Activated effector memory CD4-positive, alpha-beta T cell treated with anti-CD3 and anti-CD28 coated beads, Interleukin-2, amount 50 U/mL, for 16 hours (primary cell): ENCODE measurements around the gene ANKRD13B.
"Not testable (repeated sequence)": the region's sequence is repeated elsewhere in the genome, so short reads cannot be mapped to it uniquely, and the experiment has no call there.

Experiments used
- DNase-seq: peaks from one replicate; pipeline ENCODE4 v3.0.0-alpha.2; 2020

The ANKRD13B gene

DNA sequence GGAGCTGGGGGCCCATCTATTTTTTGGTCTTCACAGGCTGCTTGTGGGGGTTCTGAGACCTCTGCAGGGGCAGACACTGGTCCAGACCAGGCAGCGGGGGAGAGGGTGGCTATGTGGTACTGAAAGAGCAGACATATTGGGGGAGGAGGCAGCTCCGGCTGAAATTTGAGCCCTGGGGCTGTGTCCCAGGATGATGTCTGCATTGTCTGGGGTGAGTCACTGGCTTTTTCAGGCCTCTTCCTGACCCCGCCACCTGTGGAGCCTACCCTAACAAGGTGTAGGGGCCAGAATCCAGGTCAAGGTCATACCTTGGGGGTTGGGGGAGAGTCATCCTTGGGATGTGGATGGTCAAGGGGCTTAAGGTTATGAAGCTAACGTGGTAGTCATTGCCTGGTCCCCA, 27.3 kb downstream of the ANKRD13B start:
- DNase-seq = no peak

DNA sequence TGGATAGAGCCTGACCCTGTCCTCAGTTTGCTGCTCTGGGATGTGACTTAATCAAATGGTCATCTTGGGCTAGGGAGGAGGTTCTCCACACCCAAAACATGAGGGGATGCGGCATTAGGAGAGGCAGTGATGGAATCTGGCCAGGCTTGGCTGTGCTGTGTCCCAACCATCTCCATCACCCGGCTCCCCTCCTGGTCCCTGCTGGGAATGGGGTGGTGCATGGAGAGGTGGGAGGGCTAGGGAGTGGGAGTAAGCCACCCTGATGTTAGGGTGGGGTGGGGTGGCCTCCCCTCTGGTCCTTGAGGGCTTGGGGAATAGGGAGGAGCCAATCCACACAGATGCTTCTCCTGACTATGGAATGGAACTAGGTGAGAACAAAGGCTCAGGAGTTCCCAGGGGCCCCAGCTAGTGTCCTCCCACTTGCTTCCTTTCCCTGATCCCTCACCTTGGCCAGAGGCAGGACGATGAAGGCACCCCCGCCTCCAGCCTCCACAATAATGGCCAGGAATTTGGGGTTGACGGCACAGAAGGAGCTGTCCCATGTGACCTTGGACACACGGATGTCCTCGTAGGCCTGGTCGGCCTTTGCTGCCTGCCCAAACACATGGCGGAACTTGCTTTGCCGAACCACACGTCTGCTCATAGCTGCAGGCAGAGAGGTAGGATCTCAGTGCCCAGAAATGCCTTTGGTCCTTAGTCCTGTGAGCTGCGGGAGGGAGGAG, 28.0 kb downstream of the ANKRD13B start:
- DNase-seq = peak; percentile 48

DNA sequence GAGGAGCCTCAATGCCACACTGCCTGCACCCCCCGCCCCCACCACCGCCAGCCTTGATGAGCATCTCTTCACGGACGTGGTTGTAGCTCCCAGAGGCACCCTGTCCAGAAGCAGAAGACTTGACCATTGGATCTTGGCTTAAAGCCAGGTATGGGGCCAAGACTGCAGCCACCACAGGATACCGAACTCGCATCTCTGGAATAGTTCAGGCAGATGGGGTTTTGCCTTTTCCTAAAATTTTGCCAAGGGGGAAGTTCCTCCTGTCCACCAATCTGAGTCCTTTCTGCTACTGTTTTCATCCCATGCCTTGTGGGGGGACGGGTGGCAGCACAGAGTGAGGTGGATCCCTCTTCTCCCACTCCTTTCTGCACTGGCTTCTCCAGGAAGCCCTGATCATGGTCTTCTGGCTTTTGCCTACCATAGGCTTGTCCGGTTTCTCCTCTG, 28.8 kb downstream of the ANKRD13B start:
- DNase-seq = peak; percentile 47

- DNase-seq = peak; percentile 88
Measured at GRCh38 chr17:29622337-29623282, 29.7 kb downstream of the ANKRD13B start, which contains the start of gene CORO6. CORO6 (minus strand) TSS chr17:29622912; CDS start chr17:29621421, 1,491 bp downstream.

GRCh38 chr17:29623283-29623647, 30.3 kb downstream of the ANKRD13B start:
- DNase-seq = no peak

DNA sequence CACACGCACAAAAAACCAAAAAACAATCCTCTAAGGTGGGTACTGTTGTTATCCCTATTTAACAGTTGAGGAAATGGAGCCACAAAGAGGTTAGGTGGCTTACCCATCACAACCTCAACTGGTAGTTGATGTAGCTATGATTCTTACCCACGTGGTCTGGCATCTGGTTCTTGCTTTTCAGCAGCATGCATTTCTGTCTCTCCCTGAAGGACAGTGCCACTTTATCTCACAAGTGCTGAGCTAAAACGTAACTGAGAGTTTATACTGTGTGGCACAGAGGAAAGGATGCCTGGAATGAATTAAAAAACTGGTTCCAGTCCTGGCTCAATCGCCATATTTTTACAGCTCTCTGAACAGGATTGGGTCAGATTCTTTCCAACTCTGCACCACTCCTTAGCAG, 31.7 kb downstream of the ANKRD13B start:
- no peak for DNase-seq

DNA sequence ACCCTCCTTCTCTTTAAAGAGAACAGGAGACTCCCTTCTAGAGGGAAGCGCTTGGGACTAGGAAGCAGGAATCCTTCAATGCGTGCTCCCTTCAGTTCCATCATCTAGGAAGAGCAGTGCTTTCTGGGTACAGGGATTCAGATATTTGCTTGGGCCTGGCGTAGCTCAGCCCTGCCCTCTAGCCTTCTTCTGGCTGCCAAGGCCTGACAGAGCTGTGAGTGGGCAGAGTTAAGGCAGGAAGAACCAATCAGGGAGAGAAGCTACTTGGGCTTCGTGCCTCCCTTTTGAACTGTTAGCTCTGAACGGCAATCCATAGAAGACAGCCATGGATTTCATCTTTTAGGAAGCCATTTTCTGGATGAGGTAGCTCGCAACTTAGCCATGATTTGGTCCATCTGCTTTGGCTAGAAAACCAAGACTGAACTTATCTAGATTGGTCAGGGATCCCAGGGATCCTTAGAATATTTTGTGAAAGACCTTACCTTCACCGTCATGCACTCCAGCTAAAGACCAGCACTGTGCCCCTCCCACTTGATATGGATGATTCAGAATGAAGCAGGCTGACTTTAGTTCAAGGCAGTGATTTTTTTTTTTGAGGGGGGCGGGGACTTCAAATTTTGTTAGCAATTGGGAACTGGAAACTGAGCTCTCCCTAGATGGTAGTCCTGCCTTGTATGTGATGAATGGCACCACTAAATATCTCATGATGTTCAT, 32.3 kb downstream of the ANKRD13B start:
- DNase-seq = peak; percentile 45

GRCh38 chr17:29627951-29628350, 35.0 kb downstream of the ANKRD13B start:
- no peak for DNase-seq

GRCh38 chr17:29628644-29629043, 35.7 kb downstream of the ANKRD13B start:
- DNase-seq = no peak

GRCh38 chr17:29629839-29630238, 36.9 kb downstream of the ANKRD13B start:
- no peak for DNase-seq

DNA sequence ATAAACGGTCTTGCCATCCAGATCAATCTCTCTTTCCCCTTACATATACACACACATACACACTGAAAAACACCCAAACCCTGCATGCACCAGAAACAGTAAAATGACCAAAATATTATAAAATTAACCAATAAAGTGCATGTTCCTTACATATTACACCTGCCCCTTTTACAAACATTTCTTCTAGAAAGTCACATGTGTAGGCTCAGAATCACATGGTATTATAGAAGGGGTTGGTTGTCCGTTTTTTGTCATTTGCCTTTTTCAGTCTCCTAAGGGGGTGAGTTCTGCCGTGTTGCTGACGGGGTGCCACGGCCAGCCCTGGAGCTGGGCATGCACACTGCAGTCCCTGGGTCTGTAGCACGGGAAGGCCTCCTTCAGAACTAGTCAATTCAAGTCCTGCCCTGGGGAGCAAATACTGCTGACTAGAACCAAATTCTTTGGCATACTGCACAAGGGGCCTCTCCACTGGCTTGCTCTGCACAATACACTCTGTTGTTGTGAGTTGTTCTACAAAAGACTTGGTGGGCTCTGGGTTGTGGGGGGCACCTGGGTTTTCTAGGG, 37.8 kb downstream of the ANKRD13B start:
- no peak for DNase-seq

DNA sequence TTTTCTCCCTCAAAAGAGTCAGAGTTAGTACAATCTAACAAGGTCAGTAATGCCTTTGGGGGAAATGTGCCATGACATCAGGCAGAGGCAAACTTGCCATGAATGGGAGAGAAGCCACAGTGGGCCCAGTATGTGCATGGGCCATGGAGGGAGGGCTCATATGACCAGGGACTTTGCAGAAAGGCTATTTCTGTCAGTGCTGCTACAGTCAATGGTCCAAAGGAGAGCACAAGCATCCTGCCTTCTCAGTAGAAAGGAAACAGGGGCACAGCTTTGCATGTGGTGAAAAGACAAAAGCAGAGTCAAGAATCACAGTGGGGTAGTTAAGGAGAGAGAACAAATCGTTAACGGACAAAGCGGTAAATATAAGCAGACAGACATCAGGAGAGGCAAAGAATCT, 41.0 kb downstream of the ANKRD13B start:
- no peak for DNase-seq

DNA sequence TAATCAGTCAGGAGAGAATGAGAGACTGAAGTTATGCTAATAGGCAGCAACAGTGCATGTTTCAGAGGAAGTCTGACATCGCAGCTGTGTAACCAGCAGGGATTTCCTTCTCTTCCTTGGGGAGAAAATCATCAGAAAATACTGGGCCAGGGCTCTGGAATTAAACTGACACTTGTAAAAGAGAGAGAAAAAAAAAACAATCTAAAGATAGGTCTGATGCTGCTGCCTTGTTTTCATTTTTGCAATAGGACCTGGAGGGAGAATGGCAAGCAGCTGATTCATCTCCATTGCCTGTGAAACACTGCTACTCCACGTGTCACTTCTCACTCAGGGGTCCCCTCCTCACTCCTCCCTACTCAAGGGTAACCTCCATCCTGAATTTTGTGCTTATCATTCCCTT, 47.5 kb downstream of the ANKRD13B start:
- no peak for DNase-seq

GRCh38 chr17:29640981-29641642, 48.2 kb downstream of the ANKRD13B start:
- DNase-seq = no peak

DNA sequence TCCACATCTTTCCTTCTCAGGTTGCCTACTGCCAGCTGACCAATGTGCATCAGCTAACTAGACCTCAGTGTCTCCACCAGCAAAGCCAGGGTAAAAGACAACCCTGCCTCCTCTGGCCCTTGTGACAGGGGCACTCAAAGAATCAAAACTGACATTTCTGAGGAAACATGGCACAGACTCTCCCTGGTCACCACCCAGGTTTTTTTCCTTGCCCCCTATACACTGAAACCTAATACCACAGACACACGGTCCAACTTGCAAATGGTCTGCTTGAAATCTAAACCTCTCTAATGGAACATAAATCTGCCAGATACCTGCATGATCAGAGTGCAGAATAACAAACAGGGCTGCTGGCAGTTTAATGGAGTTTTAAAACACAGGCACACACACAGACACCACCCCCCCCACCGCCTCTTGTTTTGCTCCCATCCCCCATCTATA, 49.3 kb downstream of the ANKRD13B start:
- DNase-seq = no peak

DNA sequence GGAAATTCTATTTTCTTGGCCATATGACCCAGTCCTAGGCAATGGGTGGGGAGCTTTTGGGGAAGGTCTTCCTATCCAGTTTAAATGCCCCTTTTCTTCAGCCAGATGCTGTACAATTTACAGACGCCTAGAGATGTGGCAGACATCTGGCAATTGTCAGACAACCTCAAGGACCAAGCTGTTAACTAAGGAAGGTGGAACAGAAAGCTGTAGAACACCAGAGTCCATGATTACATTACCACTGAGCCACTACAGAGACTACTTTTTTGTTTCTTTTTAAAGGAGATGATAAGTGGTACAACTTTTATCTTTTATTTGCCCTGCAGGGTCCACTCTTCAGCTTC, 50.9 kb downstream of the ANKRD13B start:
- no peak for DNase-seq

DNA sequence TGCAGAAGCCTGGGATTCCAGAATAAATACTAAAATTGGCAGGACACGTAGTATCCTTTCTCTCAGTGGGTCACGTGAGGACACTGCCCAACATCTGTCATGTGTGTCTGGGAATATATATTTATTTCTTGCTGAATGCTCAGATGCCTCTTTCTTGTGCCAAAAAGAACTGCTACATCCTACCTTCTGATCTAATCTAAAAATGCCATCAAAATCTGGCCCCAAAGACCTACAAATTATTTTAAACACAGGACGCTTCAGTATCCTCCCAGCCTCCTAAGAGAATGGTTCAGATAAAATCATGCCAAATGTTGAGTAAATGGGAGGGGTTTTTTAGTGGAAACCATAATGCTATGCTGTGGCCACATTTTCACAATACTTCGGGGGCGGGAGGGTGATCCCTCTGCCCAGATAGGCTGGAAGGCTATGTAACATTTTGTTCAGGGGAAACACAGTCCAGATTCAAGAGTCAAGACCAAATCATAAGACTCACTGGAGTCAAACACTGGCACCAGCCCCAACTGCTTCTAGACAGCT, 52.7 kb downstream of the ANKRD13B start:
- no peak for DNase-seq

GRCh38 chr17:29648005-29648404, 55.1 kb downstream of the ANKRD13B start:
- no peak for DNase-seq

DNA sequence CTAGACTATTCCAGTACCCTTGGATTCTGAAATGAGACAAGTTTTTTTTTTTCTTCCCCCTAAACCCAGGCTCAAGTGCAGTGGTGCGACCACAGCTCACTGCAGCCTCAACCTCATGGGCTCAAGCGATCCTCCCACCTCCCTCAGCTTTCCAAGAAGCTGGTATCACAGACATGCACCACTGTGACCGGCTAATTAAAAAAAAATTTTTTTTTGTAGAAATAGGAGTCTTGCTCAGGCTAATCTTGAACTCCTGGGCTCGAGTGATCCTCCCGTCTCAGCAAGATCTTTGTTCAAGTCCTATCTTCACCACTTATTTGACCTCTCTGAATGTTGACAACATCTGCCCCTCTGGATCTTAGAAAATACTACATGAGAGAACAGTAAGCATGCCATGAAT, 56.4 kb downstream of the ANKRD13B start:
- no peak for DNase-seq

GRCh38 chr17:29650396-29650795, 57.5 kb downstream of the ANKRD13B start:
- no peak for DNase-seq

GRCh38 chr17:29651913-29652312, 59.0 kb downstream of the ANKRD13B start:
- DNase-seq = not testable (repeated sequence)

DNA sequence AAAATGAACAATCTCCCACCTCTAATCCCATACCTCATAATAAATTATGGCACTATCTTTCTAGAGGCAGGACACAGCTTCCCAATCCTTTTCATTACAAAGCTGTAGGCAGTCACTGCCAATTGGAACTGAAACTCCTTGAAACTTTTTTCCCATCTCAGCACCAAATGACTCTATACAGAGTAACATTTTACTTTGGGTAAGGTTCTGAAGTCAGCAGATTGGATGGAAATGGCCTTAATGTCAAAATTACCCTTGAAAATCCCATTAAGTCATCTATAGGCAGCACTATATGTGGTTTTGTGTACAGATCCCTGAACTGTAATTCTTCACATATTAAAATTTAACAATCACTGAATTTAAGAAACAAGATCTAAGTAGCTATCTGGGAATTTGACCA, 60.0 kb downstream of the ANKRD13B start:
- no peak for DNase-seq
